ENCODE results near the gene SCYGR2.
"Not testable (repeated sequence)": the region's sequence is repeated elsewhere in the genome, so short reads cannot be mapped to it uniquely, and the experiment has no call there.

Gene SCYGR2

DNA sequence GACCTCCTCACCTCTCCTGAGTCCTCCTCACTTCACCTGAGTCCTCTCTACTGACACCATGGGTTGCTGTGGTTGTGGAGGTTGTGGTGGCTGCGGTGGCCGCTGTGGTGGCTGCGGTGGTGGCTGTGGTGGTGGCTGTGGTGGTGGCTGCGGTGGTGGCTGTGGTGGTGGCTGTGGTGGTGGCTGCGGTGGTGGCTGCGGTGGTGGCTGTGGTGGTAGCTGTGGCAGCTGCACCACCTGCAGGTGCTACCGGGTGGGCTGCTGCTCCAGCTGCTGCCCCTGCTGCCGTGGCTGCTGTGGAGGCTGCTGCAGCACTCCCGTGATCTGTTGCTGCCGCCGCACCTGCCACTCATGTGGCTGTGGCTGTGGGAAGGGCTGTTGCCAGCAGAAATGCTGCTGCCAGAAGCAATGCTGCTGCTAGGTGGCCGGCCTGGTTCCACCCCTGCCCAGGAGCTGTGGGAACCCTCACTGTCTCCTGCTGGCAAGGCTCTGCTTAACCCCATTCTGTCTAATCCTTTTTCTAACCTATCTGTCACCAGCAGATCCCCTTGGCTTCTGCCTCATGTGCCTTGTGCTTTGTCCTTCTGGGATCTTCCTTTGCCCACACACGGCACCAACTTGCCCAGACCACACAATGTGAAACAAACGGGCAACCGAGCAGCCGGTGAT, at the start of gene SCYGR2:
Gene SCYGR2, plus strand, starts transcription at position 59 of the 669 bp plus-strand sequence. Its CDS starts 0 bp downstream, at position 59.
- DNase-seq = not testable (repeated sequence)

GRCh38 chr2:227551836-227552235, 46.9 kb upstream of the SCYGR2 start:
- DNase-seq = no peak

DNA sequence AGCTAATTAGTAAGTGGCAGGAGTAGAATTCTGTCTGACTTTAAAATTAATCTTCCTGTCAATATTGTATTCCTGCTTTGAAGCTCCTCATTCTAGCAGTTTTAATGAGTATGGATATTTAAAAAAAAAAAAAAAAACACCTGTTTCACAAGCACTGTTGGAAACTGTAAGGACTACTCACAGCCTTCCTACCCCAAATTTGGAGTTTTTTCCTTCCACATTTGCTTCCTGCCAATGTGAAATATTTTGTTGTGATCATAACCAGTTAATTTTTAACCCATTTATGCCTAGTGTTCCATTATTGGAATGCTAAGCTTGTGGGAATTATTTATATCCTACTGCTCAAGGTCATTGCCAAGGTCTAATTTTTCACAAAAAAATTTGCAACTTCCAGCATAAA, 36.1 kb upstream of the SCYGR2 start:
- DNase-seq = no peak

- no peak for DNase-seq
Measured at GRCh38 chr2:227565080-227565479, 33.6 kb upstream of the SCYGR2 start.

DNA sequence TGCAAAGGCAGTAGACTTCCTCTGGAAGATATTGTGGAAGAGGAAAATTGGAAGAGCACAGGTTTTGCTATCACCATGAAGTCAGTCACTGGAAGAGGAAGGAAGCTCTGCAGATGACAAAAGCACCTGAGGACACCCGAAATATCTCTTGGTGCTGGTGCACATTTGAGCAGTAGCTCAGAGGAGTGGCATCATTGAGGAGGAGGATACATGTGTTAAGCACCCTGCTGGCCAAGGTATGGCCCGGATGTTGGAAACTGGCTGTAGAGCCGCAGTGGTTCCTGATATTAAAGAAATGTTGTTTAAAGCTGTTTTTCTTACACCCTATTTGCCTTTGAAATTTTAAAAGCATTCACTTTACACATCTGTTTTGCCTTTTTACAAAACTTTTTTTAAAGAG, 32.7 kb upstream of the SCYGR2 start:
- no peak for DNase-seq

GRCh38 chr2:227568852-227569169, 29.9 kb upstream of the SCYGR2 start:
- DNase-seq = no peak

DNA sequence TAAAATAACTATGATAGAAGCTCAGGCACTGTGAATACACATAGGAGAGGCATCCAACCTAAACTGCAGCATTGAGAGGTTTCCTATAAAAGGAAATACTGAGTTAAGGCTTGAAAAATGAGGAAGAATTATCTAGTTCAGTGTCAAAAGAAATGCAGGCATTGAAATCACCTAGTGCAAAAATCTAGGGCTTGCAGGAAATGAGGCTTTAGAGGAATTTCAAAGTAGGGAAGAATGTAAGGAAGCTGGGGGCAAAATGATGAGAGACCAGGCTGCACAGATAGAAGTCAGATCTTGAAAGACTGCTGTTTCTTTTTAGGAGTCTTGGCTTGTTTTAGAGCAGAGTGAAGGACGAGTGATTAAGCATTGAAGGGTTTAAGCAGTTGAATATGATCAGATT, 28.1 kb upstream of the SCYGR2 start:
- no peak for DNase-seq

- no peak for DNase-seq
Measured at GRCh38 chr2:227576110-227576509, 22.6 kb upstream of the SCYGR2 start.

DNA sequence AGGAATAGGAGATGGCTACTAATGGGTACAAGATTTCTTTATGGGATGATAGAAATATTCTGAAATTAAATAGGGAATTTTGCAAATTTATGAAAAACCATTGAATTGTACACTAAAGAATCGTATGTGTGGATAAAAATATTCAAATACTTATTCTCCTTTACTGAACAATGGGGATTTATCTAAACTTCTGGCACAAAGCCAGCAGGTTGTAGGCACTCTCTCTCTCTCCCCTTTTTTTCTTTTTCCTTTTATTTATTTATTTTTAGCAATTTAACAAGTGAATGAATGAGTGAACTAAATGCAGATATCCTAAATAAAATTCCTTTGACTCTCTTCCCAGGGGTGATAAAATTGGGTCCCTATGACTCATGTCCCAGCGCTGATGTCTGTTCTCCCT, 21.9 kb upstream of the SCYGR2 start:
- DNase-seq = no peak

GRCh38 chr2:227577555-227577954, 21.1 kb upstream of the SCYGR2 start:
- DNase-seq = no peak

- no peak for DNase-seq
Measured at GRCh38 chr2:227578642-227579041, 20.1 kb upstream of the SCYGR2 start.

GRCh38 chr2:227579791-227580190, 18.9 kb upstream of the SCYGR2 start:
- no peak for DNase-seq

DNA sequence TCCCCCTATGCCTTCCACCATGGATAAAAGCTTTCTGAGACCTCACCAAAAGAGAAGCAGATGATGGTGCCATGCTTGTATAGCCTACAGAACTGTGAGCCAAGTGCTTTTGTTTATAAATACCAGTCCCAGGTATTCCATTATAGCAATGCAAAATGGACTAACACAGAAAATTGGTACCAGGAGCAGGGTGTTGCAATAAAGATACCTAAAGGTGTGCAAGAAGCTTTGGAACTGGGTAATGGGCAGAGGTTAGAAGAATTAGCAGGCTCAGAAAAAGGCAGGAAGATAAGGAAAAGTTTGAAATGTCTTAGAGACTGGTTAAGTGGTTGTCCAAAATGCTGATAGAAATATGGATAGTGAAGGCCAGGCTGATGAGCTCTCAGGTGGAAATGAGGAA, 16.3 kb upstream of the SCYGR2 start:
- no peak for DNase-seq

DNA sequence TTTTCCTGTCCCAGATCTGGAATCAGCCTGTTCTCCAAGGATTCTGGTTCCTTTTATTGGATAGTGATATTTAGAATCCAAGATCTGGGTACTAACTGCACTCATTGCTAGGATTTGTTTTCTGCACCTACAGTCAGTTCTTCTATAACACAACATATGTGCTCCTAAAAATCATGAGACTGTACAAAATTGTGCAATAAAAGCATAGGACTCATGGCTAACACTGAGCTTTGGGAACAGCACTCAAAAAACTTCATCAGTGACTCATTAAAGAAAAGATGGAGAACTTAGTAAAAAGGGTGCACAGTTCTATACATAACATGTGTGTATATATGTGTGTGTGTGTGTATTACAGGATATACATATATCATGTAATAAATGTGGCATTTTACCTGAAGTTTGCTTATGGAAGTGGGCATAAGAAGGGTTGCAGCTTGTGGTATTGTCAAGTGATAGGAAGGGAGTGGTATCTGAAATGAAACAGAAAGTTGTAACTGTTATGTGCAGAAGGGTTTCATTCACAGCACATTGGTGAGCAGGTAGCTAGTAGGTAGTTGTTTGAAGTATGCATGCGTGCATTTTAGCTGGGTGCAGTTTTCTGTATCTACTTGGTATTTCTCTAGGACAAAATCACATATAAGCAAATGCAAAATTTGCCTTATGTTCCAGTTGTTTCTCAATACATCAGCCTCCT, 5.9 kb upstream of the SCYGR2 start:
- no peak for DNase-seq

DNA sequence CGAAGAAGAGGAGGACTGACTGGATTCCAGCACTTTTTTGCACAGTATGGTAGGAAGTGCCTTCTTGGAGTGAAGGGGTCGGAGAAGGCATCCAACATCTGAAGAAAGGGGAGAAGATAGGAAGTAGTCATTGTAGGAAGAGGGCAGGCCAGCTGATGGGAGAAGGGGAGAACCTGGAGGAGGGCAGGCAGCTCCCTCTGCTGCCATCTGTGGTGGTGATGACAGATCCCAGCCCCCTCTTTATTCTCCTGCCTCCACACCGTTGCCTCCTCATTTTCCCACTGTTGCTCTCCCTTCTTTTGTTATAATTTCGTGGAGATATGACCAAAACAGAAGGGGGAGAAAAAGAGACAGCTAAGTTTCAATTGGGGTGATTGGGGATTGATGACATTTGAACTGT, 2.9 kb upstream of the SCYGR2 start:
- no peak for DNase-seq

DNA sequence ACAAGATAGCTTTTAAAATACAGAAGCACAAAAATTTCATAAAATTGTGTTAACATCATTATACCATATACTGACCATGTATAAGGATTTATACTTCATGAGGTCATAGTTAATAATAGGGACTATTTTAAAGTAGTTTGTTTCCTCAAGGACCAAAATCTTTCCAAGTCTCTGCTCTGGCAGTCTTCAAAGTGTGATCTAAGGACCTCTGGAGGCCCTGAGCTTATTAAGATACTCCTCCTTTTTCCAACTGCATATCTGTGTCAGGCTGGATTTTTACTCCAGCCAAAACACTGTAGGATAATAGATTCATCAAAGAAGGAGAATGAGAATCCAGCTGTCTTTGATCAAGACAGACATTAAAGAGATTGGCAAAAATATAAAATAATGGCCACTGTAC, 1.7 kb upstream of the SCYGR2 start:
- no peak for DNase-seq

- no peak for DNase-seq
Measured at GRCh38 chr2:227597998-227598397, 695 bp upstream of the SCYGR2 start.

GRCh38 chr2:227602358-227602757, 3.7 kb downstream of the SCYGR2 start:
- DNase-seq = no peak

GRCh38 chr2:227606476-227606875, 7.8 kb downstream of the SCYGR2 start:
- DNase-seq = no peak

DNA sequence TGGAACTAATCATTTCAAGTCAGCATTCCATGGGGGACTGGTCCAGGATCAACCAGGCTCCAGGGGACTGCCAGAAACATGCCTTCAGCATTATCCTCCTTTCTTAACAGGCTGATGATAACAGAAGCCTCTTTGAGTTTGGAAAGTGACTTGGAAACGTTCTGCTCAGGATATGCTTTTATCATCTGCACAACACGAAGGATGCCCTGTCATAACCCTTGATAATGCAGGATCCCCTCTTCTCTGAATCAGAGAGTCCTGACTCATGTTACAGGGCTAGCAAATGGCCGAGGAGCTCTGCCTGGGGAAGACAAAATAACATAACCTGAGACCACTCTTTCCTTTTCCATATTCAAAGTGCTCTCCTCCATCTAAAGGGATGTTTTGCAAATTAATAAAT, 9.2 kb downstream of the SCYGR2 start:
- DNase-seq = no peak

DNA sequence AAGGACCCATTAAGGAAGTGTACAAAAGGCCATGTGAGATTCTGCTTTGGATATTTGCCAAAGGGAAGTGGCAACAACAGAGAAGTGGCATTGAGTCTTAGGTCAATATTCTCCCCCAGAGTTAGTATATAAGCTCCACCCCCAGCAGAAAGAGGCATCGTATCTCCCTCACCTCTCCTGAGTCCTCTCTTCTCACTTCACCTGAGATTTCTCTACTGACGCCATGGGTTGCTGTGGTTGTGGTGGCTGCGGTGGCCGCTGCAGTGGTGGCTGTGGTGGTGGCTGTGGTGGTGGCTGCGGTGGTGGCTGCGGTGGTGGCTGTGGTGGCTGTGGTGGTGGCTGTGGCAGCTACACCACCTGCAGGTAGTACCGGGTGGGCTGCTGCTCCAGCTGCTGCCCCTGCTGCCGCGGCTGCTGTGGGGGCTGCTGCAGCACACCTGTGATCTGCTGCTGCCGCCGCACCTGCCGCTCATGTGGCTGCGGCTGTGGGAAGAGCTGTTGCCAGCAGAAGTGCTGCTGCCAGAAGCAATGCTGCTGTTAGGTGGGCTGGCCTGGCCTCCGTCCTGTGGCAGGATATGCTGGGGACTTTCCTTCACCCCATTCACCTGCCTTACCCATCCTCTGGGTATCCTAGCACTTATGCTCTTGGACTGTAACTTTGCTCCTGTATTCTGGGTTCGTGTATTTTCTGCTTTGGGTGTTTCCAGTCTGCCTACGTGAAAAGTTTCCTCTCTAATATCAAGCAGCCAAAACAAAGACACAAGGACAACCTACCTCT, 10.1 kb downstream of the SCYGR2 start:
- peak; percentile 22 to 30 for DNase-seq

GRCh38 chr2:227610123-227610522, 11.4 kb downstream of the SCYGR2 start:
- no peak for DNase-seq

- no peak for DNase-seq
Measured at GRCh38 chr2:227612546-227613271, 14.0 kb downstream of the SCYGR2 start.

GRCh38 chr2:227613272-227613660, 14.6 kb downstream of the SCYGR2 start:
- DNase-seq = no peak
